GM12878 (cell line): ENCODE results near the gene HEPHL1. TPM values are rescaled to one million over a fixed set of nuclear protein-coding genes. Genes with fewer than 3 reads are reported as not detected.
A peak's percentile ranks its signal among the peaks of the same experiment; 100 is the strongest.

Experiments used
- CBFB ChIP-seq: IDR thresholded peaks from 2 replicates; pipeline ENCODE4 v1.6.1; 2016; ENCODE audit warnings: antibody characterized with exemption, low read depth
- CREB1 ChIP-seq: IDR thresholded peaks from 2 replicates; pipeline ENCODE4 v1.6.1; 2012; ENCODE audit warnings: low read depth, mild to moderate bottlenecking, inconsistent platforms
- ESRRA ChIP-seq: IDR thresholded peaks from 2 replicates; pipeline ENCODE4 v1.6.1; 2012; ENCODE audit warnings: mild to moderate bottlenecking, low read length, improper control_type of control experiment
- FOXM1 ChIP-seq: IDR thresholded peaks from 2 replicates; pipeline ENCODE4 v1.6.1; 2012; ENCODE audit warnings: low read depth, mild to moderate bottlenecking, inconsistent platforms, low read length, moderate library complexity
- GABPA ChIP-seq: IDR thresholded peaks from 2 replicates; pipeline ENCODE4 v1.6.1; 2014; ENCODE audit warnings: antibody characterized with exemption, low read depth, mild to moderate bottlenecking, inconsistent platforms
- HCFC1 ChIP-seq: fragments of 150-350 bp; IDR thresholded peaks from 2 replicates; pipeline ENCODE4 v1.6.1; 2014; ENCODE audit warnings: low read length
- IKZF1 ChIP-seq: fragments of 450-650 bp; conservative IDR thresholded peaks from 2 replicates; pipeline ENCODE4 v1.6.1; 2017; ENCODE audit warnings: antibody characterized with exemption, mild to moderate bottlenecking
- JUND ChIP-seq: IDR thresholded peaks from 2 replicates; pipeline ENCODE4 v1.6.1; 2012; ENCODE audit warnings: low read depth, mild to moderate bottlenecking, low read length, improper control_type of control experiment, moderate library complexity
- KAT2A ChIP-seq: conservative IDR thresholded peaks from 2 replicates; pipeline ENCODE4 v1.6.1; 2011; ENCODE audit warnings: low read depth, low read length; ENCODE audit not compliant: control insufficient read depth
- MEF2A ChIP-seq: IDR thresholded peaks from 2 replicates; pipeline ENCODE4 v1.6.1; 2011; ENCODE audit warnings: low read depth, mild to moderate bottlenecking, low read length, moderate library complexity; ENCODE audit not compliant: insufficient read depth
- NBN ChIP-seq: fragments of 450-650 bp; IDR thresholded peaks from 2 replicates; pipeline ENCODE4 v1.6.1; 2016
- RCOR1 ChIP-seq: conservative IDR thresholded peaks from 2 replicates; pipeline ENCODE4 v1.6.1; 2012; ENCODE audit warnings: low read depth, low read length, improper control_type of control experiment
- SMC3 ChIP-seq: IDR thresholded peaks from 2 replicates; pipeline ENCODE4 v1.6.1; 2011; ENCODE audit warnings: low read length, improper control_type of control experiment, borderline replicate concordance
- SP1 ChIP-seq: IDR thresholded peaks from one replicate; pipeline ENCODE4 v1.6.1; 2011; ENCODE audit warnings: low read depth, low read length
- SUZ12 ChIP-seq: fragments of 200-600 bp; sonication (generic); IDR thresholded peaks from one replicate; pipeline ENCODE4 v1.6.1; 2018; ENCODE audit warnings: antibody characterized with exemption, mild to moderate bottlenecking; ENCODE audit not compliant: unreplicated experiment
- TARDBP ChIP-seq: IDR thresholded peaks from 2 replicates; pipeline ENCODE4 v1.6.1; 2016; ENCODE audit warnings: borderline replicate concordance
- YBX1 ChIP-seq: fragments of 450-650 bp; IDR thresholded peaks from 2 replicates; pipeline ENCODE4 v1.6.1; 2016; ENCODE audit warnings: antibody characterized with exemption
- ZNF24 ChIP-seq: fragments of 450-650 bp; IDR thresholded peaks from 2 replicates; pipeline ENCODE4 v1.6.1; 2017; ENCODE audit warnings: antibody characterized with exemption, mild to moderate bottlenecking
- ZNF274 ChIP-seq: IDR thresholded peaks from one replicate; pipeline ENCODE4 v1.8.0; 2011; ENCODE audit not compliant: insufficient read length, insufficient read depth
- ZNF384 ChIP-seq: IDR thresholded peaks from 2 replicates; pipeline ENCODE4 v1.6.1; 2012; ENCODE audit warnings: low read depth, mild to moderate bottlenecking, low read length, improper control_type of control experiment, borderline replicate concordance
- polyA plus RNA-seq, 11 experiments: library from polyadenylated mRNA; depleted of rRNA in 4 of 11; unstranded in 6 of 11; stranded (reverse) in 5 of 11; fragments of >200 nt; fragmentation: Nextera tagmentation in 4 of 11; fragmentation: Illumina TruSeq in 1 of 11; extraction: Ambion mirVana in 4 of 11; extraction: Trizol in 1 of 11; gene quantifications; 1 replicate in 1 of 11; 2 replicates in 10 of 11; pipeline versions ENCODE4 v1.2.1 to v1.2.3, GENCODE V29; 2011 to 2016; ENCODE audit warnings: inconsistent platforms in 2 of 11, missing spikeins in 2 of 11, low read depth in 1 of 11
- total RNA-seq, 4 experiments: library from RNA; depleted of rRNA in 3 of 4; stranded (reverse); fragments of >200 nt in 3 of 4; fragmentation: Illumina TruSeq in 1 of 4; extraction: Trizol in 1 of 4; gene quantifications; 2 replicates each; pipeline versions ENCODE4 v1.2.1 to v1.2.3, GENCODE V29; 2013 to 2021
- TF ChIP-seq, protein P1 (sequence below): fragments of 450-650 bp; formaldehyde crosslinking; IDR thresholded peaks from 2 replicates; pipeline ENCODE4 v1.4.0; 2020; ENCODE audit warnings: mild to moderate bottlenecking, moderate library complexity
- TF ChIP-seq, protein P2 (sequence below): fragments of 450-650 bp; IDR thresholded peaks from 2 replicates; pipeline ENCODE4 v1.6.1; 2016; ENCODE audit warnings: mild to moderate bottlenecking
- TF ChIP-seq, protein P3 (sequence below): fragments of 450-650 bp; IDR thresholded peaks from 2 replicates; pipeline ENCODE4 v1.6.1; 2016; ENCODE audit warnings: mild to moderate bottlenecking, moderate library complexity, borderline replicate concordance

HEPHL1 gene
- total and polyA plus RNA-seq, 10 of the 15 experiments (the other 5 are each of a cell fraction or from before 2014, with no cell fraction given), result 0.02 to 0.08 (median 0.05) TPM; not detected in 6

DNA sequence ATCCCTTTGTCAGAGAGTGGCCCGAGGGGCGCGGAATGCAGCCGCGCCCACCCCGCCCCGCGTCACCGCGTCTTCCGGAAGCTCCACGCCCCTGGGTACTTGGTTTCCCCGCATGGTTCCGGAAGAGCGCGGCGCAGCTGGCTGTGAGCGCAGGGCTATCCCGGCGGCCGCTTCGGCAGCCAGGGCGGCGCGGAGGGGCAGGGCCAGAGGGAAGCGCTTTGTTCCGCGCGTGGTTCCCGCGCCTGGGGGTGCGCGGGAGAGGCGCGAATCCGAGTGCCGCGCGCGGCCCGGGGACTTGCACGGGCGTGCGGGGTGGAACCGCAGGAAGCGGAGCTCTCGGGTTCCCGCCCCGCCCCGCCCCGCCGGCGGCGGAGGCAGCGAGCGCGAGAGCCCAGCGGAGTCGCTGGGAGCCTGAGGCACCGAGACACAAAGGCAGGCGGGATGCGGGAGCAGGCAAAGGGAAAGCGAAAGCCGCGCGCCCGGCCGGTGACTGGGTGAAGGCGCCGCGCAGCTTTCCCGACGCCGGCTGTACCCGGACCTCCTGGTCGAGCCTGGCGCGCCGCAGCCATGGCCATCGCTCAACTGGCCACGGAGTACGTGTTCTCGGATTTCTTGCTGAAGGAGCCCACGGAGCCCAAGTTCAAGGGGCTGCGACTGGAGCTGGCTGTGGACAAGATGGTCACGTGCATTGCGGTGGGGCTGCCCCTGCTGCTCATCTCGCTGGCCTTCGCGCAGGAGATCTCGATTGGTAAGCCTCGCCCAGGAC is 107.8 kb downstream of the HEPHL1 start, which contains the start of gene PANX1 (continued):
- TF ChIP-seq, protein P1, sequence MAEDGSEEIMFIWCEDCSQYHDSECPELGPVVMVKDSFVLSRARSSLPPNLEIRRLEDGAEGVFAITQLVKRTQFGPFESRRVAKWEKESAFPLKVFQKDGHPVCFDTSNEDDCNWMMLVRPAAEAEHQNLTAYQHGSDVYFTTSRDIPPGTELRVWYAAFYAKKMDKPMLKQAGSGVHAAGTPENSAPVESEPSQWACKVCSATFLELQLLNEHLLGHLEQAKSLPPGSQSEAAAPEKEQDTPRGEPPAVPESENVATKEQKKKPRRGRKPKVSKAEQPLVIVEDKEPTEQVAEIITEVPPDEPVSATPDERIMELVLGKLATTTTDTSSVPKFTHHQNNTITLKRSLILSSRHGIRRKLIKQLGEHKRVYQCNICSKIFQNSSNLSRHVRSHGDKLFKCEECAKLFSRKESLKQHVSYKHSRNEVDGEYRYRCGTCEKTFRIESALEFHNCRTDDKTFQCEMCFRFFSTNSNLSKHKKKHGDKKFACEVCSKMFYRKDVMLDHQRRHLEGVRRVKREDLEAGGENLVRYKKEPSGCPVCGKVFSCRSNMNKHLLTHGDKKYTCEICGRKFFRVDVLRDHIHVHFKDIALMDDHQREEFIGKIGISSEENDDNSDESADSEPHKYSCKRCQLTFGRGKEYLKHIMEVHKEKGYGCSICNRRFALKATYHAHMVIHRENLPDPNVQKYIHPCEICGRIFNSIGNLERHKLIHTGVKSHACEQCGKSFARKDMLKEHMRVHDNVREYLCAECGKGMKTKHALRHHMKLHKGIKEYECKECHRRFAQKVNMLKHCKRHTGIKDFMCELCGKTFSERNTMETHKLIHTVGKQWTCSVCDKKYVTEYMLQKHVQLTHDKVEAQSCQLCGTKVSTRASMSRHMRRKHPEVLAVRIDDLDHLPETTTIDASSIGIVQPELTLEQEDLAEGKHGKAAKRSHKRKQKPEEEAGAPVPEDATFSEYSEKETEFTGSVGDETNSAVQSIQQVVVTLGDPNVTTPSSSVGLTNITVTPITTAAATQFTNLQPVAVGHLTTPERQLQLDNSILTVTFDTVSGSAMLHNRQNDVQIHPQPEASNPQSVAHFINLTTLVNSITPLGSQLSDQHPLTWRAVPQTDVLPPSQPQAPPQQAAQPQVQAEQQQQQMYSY (CRISPR knock-in tag), result no peak
- TF ChIP-seq, protein P2, sequence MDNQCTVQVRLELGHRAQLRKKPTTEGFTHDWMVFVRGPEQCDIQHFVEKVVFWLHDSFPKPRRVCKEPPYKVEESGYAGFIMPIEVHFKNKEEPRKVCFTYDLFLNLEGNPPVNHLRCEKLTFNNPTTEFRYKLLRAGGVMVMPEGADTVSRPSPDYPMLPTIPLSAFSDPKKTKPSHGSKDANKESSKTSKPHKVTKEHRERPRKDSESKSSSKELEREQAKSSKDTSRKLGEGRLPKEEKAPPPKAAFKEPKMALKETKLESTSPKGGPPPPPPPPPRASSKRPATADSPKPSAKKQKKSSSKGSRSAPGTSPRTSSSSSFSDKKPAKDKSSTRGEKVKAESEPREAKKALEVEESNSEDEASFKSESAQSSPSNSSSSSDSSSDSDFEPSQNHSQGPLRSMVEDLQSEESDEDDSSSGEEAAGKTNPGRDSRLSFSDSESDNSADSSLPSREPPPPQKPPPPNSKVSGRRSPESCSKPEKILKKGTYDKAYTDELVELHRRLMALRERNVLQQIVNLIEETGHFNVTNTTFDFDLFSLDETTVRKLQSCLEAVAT, result peak; percentile 96
- TF ChIP-seq CREB1, result peak; percentile 78
- peak; percentile 86 for TF ChIP-seq IKZF1
- TF ChIP-seq FOXM1, result no peak
- no peak for TF ChIP-seq YBX1
- TF ChIP-seq ZNF24, result no peak
- 0 out of 2 replicates have a peak, but pooled peaks have one; percentile 13 for TF ChIP-seq HCFC1
- no peak for TF ChIP-seq TARDBP
- no peak for TF ChIP-seq ZNF384
- TF ChIP-seq RCOR1, result no peak
- TF ChIP-seq GABPA, result peak; percentile 59; the same call in 1 of the 2 replicates
- peak; percentile 22 for TF ChIP-seq SP1
- no peak for TF ChIP-seq SUZ12
- no peak for TF ChIP-seq JUND
- TF ChIP-seq, protein P3, sequence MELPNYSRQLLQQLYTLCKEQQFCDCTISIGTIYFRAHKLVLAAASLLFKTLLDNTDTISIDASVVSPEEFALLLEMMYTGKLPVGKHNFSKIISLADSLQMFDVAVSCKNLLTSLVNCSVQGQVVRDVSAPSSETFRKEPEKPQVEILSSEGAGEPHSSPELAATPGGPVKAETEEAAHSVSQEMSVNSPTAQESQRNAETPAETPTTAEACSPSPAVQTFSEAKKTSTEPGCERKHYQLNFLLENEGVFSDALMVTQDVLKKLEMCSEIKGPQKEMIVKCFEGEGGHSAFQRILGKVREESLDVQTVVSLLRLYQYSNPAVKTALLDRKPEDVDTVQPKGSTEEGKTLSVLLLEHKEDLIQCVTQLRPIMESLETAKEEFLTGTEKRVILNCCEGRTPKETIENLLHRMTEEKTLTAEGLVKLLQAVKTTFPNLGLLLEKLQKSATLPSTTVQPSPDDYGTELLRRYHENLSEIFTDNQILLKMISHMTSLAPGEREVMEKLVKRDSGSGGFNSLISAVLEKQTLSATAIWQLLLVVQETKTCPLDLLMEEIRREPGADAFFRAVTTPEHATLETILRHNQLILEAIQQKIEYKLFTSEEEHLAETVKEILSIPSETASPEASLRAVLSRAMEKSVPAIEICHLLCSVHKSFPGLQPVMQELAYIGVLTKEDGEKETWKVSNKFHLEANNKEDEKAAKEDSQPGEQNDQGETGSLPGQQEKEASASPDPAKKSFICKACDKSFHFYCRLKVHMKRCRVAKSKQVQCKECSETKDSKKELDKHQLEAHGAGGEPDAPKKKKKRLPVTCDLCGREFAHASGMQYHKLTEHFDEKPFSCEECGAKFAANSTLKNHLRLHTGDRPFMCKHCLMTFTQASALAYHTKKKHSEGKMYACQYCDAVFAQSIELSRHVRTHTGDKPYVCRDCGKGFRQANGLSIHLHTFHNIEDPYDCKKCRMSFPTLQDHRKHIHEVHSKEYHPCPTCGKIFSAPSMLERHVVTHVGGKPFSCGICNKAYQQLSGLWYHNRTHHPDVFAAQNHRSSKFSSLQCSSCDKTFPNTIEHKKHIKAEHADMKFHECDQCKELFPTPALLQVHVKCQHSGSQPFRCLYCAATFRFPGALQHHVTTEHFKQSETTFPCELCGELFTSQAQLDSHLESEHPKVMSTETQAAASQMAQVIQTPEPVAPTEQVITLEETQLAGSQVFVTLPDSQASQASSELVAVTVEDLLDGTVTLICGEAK, result no peak; the same call in 1 of the 2 replicates
- TF ChIP-seq ESRRA, result no peak
- no peak for TF ChIP-seq KAT2A
- no peak for TF ChIP-seq SMC3
- TF ChIP-seq NBN, result peak; percentile 39; the same call in 1 of the 2 replicates
- TF ChIP-seq CBFB, result 0 out of 2 replicates have a peak, but pooled peaks have one; percentile 17
- no peak for TF ChIP-seq MEF2A
- no peak for TF ChIP-seq ZNF274
